GM21526 (cell line): ENCODE data around the gene FAM227A.
"Not testable (repeated sequence)": the region's sequence is repeated elsewhere in the genome, so short reads cannot be mapped to it uniquely, and the experiment has no call there.

ENCODE experiments used
- ATAC-seq: cut with Tn5 transposase; IDR thresholded peaks from one replicate; pipeline ENCODE4 v1.9.1; 2021; ENCODE audit warnings: moderate library complexity; ENCODE audit not compliant: unreplicated experiment, low FRiP score

The FAM227A gene

GRCh38 chr22:38613588-38613987, 42.6 kb downstream of the FAM227A start:
- ATAC-seq: no peak

DNA sequence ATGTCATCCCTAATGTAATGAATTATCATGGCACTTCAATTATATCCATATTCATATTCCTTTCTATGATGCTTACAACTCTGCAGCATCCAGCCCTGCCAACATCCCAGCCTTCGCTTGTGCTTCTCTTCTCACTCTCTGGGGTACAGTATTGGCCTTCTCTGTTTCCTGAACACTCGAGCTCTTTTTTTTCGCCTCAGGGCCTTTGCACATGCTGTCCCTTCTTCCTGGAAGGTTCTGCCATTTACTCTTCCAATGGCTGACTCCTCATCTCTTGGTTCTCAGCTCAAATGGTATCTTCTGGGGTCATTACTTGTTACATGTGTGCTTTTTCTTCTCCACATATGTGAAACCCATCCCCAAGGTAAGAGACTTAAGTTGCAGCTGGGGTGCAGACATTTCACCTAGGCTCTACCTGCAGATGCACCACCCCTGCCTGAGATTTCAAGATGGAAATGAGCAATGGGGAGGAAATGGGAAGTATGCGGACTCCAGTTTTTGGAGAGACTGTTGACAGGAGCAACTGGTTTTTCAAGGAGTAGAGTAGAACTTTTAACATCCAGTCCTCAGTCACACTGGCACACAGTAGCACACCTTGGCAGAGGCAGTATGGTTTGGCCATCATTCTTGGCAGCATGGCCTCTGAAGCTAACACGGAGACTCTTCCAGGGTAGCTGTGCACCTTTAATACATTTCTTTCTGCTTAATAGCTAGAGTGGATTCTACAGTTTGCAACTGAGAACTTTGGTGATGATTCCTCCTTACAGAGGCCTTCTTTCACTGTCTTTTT, 43.8 kb downstream of the FAM227A start:
- ATAC-seq: no peak

- no peak for ATAC-seq
These were observed 44.6 kb downstream of the FAM227A start for GRCh38 chr22:38611559-38611958.

- ATAC-seq: no peak
These were observed 46.0 kb downstream of the FAM227A start for GRCh38 chr22:38610234-38610633.

GRCh38 chr22:38608992-38609750, 47.0 kb downstream of the FAM227A start:
- no peak for ATAC-seq

GRCh38 chr22:38607680-38608079, 48.5 kb downstream of the FAM227A start:
- ATAC-seq: no peak

DNA sequence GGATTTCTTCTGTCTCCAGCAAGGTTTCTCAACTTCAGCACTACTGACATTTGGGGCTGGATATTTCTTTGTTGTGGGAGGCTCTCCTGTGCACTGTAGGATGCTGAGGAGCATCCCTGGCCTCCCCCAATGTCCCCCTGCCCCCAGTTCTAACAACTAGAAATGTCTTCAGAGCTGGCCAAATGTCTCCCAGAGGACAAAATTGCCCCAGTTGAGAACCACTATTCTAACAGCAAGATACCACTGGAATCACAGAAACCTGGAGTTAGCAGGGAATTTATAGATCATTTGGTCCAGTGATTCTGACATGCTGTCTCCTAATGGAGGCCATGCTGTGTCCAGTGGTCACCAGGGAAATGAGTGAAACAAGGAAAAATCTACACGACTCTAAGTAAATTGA, 54.0 kb downstream of the FAM227A start:
- no peak for ATAC-seq

DNA sequence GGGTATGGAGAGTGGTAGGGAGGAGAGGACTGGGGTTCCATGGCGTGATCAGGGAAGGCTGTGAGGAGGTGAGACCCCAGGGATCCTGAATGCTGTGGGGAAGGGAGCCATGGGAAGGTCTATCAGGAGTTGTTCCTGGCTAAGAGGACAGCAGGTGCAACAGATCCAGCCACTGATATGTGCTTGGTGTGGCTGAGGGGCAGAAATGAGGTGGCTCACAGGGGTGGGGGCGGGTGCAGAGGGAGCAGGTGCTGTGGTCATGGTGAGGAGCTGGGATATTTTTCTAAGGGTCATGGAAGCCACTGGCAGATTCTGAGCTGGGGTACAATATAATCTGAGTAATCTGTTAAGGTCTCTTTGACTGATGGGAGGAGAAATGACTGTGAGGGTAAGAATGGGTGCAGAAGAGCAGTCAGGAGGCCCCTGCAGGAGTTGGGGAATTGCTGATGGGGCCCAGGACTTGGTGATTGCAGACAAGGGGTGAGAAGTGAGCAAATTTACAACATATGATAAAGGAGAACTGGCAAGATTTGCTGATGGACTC, 54.9 kb downstream of the FAM227A start:
- ATAC-seq: no peak

DNA sequence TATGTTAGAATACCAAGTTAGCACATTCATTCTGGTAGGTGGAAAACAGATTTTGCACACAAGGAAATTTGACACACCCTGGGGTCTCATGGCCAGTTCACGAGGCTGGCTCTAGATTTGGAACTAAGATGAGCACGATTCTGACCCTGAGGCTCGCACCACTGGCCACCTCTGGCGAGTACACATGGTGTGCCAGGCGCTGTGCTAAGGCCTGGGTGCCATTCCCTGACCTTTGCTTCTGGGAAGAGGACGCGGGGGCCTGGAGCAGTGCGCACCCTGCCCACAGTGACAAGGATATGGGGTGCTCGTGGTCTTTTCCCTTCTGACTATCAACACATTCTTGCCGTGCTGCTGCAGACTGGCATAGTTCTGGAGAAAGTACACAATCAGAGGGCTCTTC, 56.7 kb downstream of the FAM227A start:
- ATAC-seq: no peak

GRCh38 chr22:38582923-38583322, 73.3 kb downstream of the FAM227A start:
- ATAC-seq: not testable (repeated sequence)

GRCh38 chr22:38578505-38578904, 77.7 kb downstream of the FAM227A start:
- ATAC-seq: no peak

DNA sequence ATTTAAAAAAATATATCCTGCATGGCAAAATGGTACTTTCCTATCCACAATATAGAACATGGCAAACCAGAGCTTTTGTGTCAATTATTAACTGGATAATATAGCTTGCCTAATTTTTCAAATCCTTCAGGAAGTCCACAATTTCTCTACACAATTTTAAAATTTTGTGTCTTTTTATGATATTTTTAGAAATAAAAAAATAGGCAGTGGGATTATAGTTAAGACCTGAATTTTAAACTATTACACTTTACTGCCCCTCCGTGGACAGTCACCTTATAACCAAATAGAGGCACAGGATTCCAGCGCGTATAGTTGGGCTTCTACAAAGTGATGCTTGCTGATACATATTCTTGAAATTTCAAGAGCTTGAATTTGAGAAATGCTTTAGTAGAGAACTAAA, 84.1 kb downstream of the FAM227A start:
- ATAC-seq: no peak

DNA sequence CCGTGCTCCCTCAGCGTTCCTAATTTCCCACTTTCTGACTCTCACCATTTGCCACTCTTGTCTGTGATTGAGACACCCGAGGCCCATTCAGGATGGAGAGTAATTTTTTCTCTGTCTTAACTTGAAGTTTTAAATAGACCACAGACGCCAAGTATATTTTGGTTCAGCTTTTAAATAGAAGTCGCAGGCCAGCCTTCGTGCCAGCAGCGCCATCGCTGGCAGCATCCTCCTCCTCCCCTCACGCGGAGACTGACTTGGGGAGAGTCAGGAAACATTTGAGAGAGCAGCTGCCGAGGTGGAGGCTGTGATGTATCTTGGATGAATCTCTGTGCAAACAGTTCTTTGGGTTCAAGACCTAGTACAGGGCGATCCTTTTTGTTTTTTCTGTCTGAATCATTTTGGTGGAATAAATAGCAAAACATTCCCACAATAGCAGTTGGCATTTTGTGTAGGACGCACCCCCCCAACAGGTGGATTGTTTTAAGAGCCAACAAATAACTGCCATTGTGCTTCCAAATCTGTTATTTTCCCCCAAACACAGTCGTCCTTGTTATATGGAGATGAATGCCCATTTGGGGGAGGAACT, 85.3 kb downstream of the FAM227A start:
- no peak for ATAC-seq

GRCh38 chr22:38569972-38570778, 86.0 kb downstream of the FAM227A start, which contains the start of gene DMC1:
Gene DMC1 (minus strand): TSS chr22:38570183. CDS start chr22:38568256, 1,927 bp downstream.
- ATAC-seq: no peak

DNA sequence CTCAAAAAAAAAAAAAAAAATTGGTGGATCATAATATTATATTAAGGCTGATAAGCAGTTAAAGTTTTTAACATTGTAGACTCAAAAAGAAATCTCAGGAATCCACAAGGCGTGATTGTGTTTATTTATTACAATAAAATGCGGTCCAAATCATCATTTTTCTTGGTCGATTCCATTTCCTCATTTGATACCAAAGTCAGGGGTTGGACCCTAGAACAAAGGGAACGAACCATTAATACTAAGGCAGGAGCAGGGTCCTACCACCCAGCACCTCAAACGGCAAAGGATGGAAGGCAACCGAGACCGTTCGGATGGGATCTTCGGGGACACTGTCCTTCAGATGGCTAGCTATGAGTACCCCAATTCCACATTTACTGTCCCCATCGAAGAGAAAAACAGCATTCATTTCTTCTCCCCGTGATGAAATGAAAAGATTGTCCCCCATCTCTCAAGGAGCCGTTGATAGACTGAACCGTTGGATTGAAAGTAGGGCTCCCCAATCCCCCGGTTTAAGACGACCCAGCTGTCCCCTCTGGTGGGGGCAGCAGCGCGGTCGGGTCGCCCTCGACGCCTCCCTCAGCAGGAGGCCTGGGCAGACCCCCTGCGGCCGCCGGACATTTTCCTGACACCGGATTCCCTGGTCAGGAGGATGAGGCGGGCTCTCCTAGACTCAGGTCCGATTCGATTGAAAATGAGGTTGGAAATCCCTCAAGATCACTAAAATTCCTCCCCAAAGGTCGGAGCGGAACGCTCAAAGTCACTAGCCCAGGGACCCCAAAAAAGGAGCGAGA, 86.8 kb downstream of the FAM227A start:
- no peak for ATAC-seq

DNA sequence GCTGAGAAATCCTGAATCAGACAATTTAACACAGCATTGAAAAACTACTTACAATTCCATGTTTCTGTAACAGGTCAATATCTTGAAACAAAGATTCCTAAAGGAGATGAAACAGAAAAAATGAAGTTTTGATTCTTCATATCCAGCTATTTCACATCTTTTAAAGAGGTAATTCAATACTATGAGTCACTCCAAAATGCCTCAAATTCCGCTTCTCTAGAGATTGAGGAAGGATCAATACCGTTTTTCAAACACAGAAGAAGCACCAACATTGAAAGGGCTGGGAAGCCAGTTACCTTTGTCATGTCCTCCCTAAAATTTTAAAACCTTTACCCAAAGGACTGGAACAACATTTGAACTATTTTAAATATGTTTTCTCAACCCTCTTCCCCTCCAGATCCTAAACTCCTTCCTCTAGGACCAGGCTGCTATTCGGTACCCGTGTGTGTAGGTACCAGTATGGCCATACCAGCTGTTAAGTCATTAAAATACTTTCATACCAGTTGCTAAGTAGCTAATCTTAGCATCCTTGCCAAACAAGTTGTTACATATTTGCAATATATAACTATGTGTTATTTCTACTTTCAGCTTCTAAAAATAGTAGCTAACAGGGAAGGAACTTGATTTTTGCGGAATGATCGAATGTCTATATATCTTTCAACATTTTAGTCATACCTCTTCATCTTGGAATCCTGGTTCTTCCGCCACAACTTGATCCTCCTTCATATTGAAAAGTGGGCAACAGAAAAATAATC, 88.5 kb downstream of the FAM227A start:
- no peak for ATAC-seq

GRCh38 chr22:38566726-38567504, 89.3 kb downstream of the FAM227A start:
- no peak for ATAC-seq

DNA sequence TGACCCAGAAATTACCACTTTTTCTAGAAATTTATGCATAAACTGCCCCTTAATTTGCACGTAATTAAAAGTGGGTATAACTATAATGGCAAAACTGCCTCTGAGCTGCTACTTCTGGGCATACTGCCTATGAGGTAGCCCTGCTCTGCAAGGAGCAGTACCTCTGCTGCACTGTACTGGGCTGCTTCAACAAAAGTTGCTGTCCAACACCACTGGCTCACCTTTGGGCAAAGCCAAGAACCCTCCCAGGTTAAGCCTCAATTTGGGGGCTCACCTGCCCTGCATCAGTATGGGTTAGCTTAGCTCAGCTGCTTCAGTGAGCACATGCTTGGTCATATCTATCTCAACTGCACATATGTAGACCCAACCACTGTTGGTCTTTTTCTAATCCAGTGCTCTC, 90.8 kb downstream of the FAM227A start:
- no peak for ATAC-seq
